ENCODE results near the gene EYA4.
A peak's percentile ranks its signal among the peaks of the same experiment; 100 is the strongest.

EYA4 gene

DNA sequence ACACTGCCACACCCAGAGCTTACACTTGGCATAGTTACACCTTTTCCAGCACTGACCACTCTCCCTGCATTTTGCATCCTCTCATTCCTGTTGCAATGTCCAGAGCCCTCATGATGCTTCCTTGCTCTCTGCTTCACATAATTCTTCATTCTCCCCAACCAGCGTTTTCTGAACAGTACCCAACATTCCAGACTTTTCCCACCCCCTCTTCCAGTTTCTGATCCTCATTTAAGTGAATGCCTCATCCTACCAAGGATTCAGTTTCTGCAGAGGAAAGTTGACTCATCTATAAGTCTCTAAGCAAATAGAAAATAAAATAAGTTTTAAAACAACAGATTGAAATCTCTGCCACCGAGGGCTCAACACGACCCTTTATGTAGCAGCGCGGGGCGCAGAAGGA, 326.5 kb downstream of the EYA4 start:
- Histone ChIP-seq H3F3A (ENCODE audit: insufficient read depth, low read length) (no peaks in the 10 kb centered on the region), H3K27me3 (ENCODE audit: insufficient read depth, low read length) (no peaks in the 10 kb centered on the region), H3K4me1 (ENCODE audit: insufficient read depth, low read length, severe bottlenecking) (no peaks in the 10 kb centered on the region), H3K9me3 (ENCODE audit: low read length) (no peaks in the 10 kb centered on the region), H3K79me2 (ENCODE audit: insufficient read depth, low read length) (no peaks in the 10 kb centered on the region), H3K4me2 (ENCODE audit: low read length) (no peak overlapping the region), H2AFZ (ENCODE audit: low read length) (no peak overlapping the region), H4K20me1 (ENCODE audit: insufficient read depth, low read length) (no peaks in the 10 kb centered on the region), H3K27ac (ENCODE audit: low read depth, low read length, poor library complexity, severe bottlenecking) (no peak overlapping the region), H3K9ac (ENCODE audit: low read length) (no peak overlapping the region), H3K36me3 (ENCODE audit: insufficient read depth, low read length) (no peaks in the 10 kb centered on the region), H3K4me3 (ENCODE audit: low read depth, low read length, poor library complexity, severe bottlenecking) (no peak overlapping the region), H3K9me2 (ENCODE audit: low read depth, low read length) (no peaks in the 10 kb centered on the region)
- TF ChIP-seq EZH2 (IDR thresholded peaks at IDR 0.05; ENCODE audit: borderline replicate concordance, low read length), result no peak
- TF ChIP-seq, protein P1, sequence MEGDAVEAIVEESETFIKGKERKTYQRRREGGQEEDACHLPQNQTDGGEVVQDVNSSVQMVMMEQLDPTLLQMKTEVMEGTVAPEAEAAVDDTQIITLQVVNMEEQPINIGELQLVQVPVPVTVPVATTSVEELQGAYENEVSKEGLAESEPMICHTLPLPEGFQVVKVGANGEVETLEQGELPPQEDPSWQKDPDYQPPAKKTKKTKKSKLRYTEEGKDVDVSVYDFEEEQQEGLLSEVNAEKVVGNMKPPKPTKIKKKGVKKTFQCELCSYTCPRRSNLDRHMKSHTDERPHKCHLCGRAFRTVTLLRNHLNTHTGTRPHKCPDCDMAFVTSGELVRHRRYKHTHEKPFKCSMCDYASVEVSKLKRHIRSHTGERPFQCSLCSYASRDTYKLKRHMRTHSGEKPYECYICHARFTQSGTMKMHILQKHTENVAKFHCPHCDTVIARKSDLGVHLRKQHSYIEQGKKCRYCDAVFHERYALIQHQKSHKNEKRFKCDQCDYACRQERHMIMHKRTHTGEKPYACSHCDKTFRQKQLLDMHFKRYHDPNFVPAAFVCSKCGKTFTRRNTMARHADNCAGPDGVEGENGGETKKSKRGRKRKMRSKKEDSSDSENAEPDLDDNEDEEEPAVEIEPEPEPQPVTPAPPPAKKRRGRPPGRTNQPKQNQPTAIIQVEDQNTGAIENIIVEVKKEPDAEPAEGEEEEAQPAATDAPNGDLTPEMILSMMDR (IDR thresholded peaks at IDR 0.05; ENCODE audit: low read length), result no peak

DNA sequence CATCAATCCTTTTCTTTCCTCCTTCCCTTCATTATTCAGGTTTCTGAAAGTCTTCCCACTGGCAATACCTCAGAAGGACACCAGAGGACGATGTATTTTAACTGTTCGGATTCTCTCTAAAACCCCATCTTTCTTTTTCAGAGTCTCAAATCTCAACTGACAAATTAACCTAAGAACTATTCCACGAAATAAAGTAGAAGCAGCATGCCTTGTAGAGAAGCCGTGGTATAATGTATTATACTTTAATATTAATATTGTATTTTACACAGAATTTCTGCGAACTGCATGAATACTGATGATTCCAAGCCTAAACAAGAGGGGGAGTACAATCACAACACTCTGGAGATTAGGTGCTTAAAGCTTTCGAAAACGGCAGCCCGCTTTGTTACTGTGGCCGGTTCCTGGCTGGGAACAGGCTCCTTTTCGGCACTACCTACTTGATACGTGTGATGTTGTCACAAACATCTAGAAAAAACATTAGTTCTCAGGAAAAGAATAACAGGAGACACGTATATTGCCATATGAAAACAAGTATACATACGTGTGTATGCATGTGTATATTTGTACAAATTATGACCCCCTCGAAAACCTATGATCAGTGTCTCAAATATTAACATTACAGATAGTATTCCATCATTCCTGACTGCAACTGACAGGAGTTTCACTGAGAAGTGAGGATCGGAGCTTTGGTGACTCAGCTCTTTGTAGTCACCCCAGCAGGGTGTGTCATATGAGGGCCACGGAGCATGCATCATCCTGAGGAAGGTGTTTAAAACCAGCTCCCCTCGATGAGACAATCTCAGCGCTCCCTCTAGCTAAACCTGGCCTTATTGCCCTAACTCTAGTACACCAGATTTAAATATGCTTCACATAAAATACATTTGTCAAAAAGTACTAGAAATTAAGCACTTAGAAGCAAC, 328.1 kb downstream of the EYA4 start:
- no peaks in the 10 kb centered on the region for H4K20me1 ChIP-seq (ENCODE audit: insufficient read depth, low read length)
- no peaks in the 10 kb centered on the region for H3K9me3 ChIP-seq (ENCODE audit: low read length)
- H3K9ac ChIP-seq (ENCODE audit: low read length), result no peak overlapping the region
- H3K9me2 ChIP-seq (ENCODE audit: low read depth, low read length), result no peaks in the 10 kb centered on the region
- no peak overlapping the region for H3K4me3 ChIP-seq (ENCODE audit: low read depth, low read length, poor library complexity, severe bottlenecking)
- no peaks in the 10 kb centered on the region for H3K27me3 ChIP-seq (ENCODE audit: insufficient read depth, low read length)
- H3K79me2 ChIP-seq (ENCODE audit: insufficient read depth, low read length), result no peaks in the 10 kb centered on the region
- no peaks in the 10 kb centered on the region for H3F3A ChIP-seq (ENCODE audit: insufficient read depth, low read length)
- H3K4me2 ChIP-seq (ENCODE audit: low read length), result no peak overlapping the region
- H3K4me1 ChIP-seq (ENCODE audit: insufficient read depth, low read length, severe bottlenecking), result no peaks in the 10 kb centered on the region
- no peak overlapping the region for H2AFZ ChIP-seq (ENCODE audit: low read length)
- TF ChIP-seq, protein P1 (IDR thresholded peaks at IDR 0.05; ENCODE audit: low read length), result peak; percentile 54
- TF ChIP-seq EZH2 (IDR thresholded peaks at IDR 0.05; ENCODE audit: borderline replicate concordance, low read length), result no peak
- no peaks in the 10 kb centered on the region for H3K36me3 ChIP-seq (ENCODE audit: insufficient read depth, low read length)
- no peak overlapping the region for H3K27ac ChIP-seq (ENCODE audit: low read depth, low read length, poor library complexity, severe bottlenecking)

DNA sequence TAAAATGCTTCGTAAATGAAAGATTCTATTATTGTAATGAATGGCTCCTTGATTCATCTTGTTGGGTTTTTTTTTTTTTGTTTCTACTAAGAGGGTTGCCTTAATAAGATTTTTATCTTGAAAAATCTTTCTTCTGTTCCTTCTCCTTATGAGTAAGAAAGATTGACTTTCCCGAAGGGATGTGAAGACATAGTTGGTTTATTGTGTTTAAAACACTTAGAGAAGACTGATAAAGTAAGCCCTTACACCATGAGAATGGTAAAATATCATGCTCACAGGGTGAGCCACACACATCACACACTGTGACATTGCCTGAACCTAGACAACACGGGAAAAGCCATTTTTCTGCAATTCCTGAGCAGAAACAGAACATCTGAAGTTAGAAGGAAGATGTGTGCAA, 330.5 kb downstream of the EYA4 start:
- TF ChIP-seq EZH2 (IDR thresholded peaks at IDR 0.05; ENCODE audit: borderline replicate concordance, low read length), result no peak
- TF ChIP-seq, protein P1 (IDR thresholded peaks at IDR 0.05; ENCODE audit: low read length), result no peak
- no peaks in the 10 kb centered on the region for H3K9me3 ChIP-seq (ENCODE audit: low read length)

More for the DNA sequence above, 330.5 kb downstream of the EYA4 start:
- H3K4me2 ChIP-seq (ENCODE audit: low read length), result no peak overlapping the region
- no peaks in the 10 kb centered on the region for H3K4me1 ChIP-seq (ENCODE audit: insufficient read depth, low read length, severe bottlenecking)
- no peak overlapping the region for H3K4me3 ChIP-seq (ENCODE audit: low read depth, low read length, poor library complexity, severe bottlenecking)
- H3K27ac ChIP-seq (ENCODE audit: low read depth, low read length, poor library complexity, severe bottlenecking), result no peak overlapping the region
- H3K9me2 ChIP-seq (ENCODE audit: low read depth, low read length), result no peaks in the 10 kb centered on the region
- no peak overlapping the region for H3K9ac ChIP-seq (ENCODE audit: low read length)
- no peaks in the 10 kb centered on the region for H3K79me2 ChIP-seq (ENCODE audit: insufficient read depth, low read length)
- H3F3A ChIP-seq (ENCODE audit: insufficient read depth, low read length), result no peaks in the 10 kb centered on the region
- H3K27me3 ChIP-seq (ENCODE audit: insufficient read depth, low read length), result no peaks in the 10 kb centered on the region
- no peaks in the 10 kb centered on the region for H3K36me3 ChIP-seq (ENCODE audit: insufficient read depth, low read length)
- no peaks in the 10 kb centered on the region for H4K20me1 ChIP-seq (ENCODE audit: insufficient read depth, low read length)
- no peak overlapping the region for H2AFZ ChIP-seq (ENCODE audit: low read length)
